ENCODE data around the gene KHDC4. TPM values are rescaled to one million over a fixed set of nuclear protein-coding genes. Genes with fewer than 3 reads are reported as not detected.
A peak's percentile ranks its signal among the peaks of the same experiment; 100 is the strongest.

Gene KHDC4
- total and polyA plus RNA-seq, 2 donors (not counting 3 experiments of a cell fraction or from before 2014, with no cell fraction given), result 47.9 to 54.1 TPM

- Histone ChIP-seq H3K79me2 (ENCODE audit: control insufficient read depth, insufficient read depth, low read length) (peaks cover 20% of the 10 kb centered on the region), H3K4me3 (replicated peaks in 1 of 3; ENCODE audit: insufficient read depth in 1 of 3, low read depth in 1 of 3, low read length in 3 of 3) (peak overlapping the region; percentile 61 to 85 (median 67)), H3K9ac (replicated peaks; ENCODE audit: extremely low read depth, insufficient read depth, low read length) (peak overlapping the region; percentile 74), H3K9me3 (replicated peaks; ENCODE audit: control insufficient read depth, insufficient read depth, low read length) (no peaks in the 10 kb centered on the region), H3K27me3 (ENCODE audit: control insufficient read depth in 2 of 2, insufficient read depth in 2 of 2, low read length in 2 of 2) (no peaks in the 10 kb centered on the region), H3K9me1 (replicated peaks; ENCODE audit: control insufficient read depth, extremely low read depth, insufficient read depth, low read length) (no peaks in the 10 kb centered on the region), H2AFZ (ENCODE audit: low read depth, low read length) (peak overlapping the region; percentile 16), H3K36me3 (ENCODE audit: control insufficient read depth in 2 of 2, extremely low read depth in 1 of 2, insufficient read depth in 2 of 2, low read length in 2 of 2) (peaks cover 9 to 21% of the 10 kb centered on the region in 2 experiments), H3K4me1 (ENCODE audit: control insufficient read depth, extremely low read depth, insufficient read depth, low read length) (peaks cover 13% of the 10 kb centered on the region), H3K27ac (ENCODE audit: insufficient read depth, low read depth, low read length) (peak overlapping the region; percentile 69), H3K4me2 (ENCODE audit: insufficient read depth, low read length) (peak overlapping the region; percentile 93), H4K20me1 (replicated peaks; ENCODE audit: control insufficient read depth, extremely low read depth, insufficient read depth, low read length) (no peaks in the 10 kb centered on the region)
- DNase-seq (ENCODE audit: low read depth, low spot score) (peak; percentile 67), FAIRE-seq (no peak)
- intact Hi-C loops (cut with micrococcal nuclease) (loop anchor here (1.0 kb wide), 1 partner anchor 51 kb away; the partner anchor contains the start of gene SYT11), dilution Hi-C loops (cut with MboI; ENCODE audit: extremely low pct_ligation_motif_present, low sequenced_read_pairs) (no loop called here)
- ChIA-PET CTCF (interaction anchor here (0.6 to 1.0 kb wide), 3 partner anchors 12 to 79 kb away, joined by 3 to 7 read pairs (median 4); no protein-coding TSS in a partner anchor), POLR2A (interaction anchor here (0.6 to 1.4 kb wide), 2 partner anchors 17 to 29 kb away, joined by 3 to 6 read pairs; no protein-coding TSS in a partner anchor)
- no TSS peak for BruUV-seq (replicated peaks)
- no peak for TF ChIP-seq JUN (IDR thresholded peaks at IDR 0.05; ENCODE audit: borderline replicate concordance, insufficient read depth, insufficient read length, low read depth)
- no peak for TF ChIP-seq CTCF (IDR thresholded peaks at IDR 0.05; ENCODE audit: extremely low read depth in 1 of 2, insufficient read depth in 1 of 2, low read depth in 1 of 2, low read length in 2 of 2)
- TF ChIP-seq MAX (IDR thresholded peaks at IDR 0.05; ENCODE audit: insufficient read depth, insufficient read length), result no peak
- no peak for TF ChIP-seq MYC (IDR thresholded peaks at IDR 0.05; ENCODE audit: low read depth, low read length)
- no peak for TF ChIP-seq EZH2 (IDR thresholded peaks at IDR 0.05; ENCODE audit: borderline replicate concordance, low read depth, low read length, severe bottlenecking)
- no peak for TF ChIP-seq POLR2A (IDR thresholded peaks at IDR 0.05; ENCODE audit: low read depth, low read length)
- no peak for TF ChIP-seq FOS (IDR thresholded peaks at IDR 0.05; ENCODE audit: borderline replicate concordance, insufficient read depth, low read length)
- TF ChIP-seq POLR2AphosphoS5 (IDR thresholded peaks at IDR 0.05; ENCODE audit: insufficient read depth, low read depth, low read length), result no peak
- TF ChIP-seq GATA2 (IDR thresholded peaks at IDR 0.05; ENCODE audit: insufficient read depth, insufficient read length, low read depth, low read length), result no peak
These were observed 23.5 kb downstream of the KHDC4 start for GRCh38 chr1:155910621-155911121.

Measured in endothelial cell of umbilical vein (primary cell).